HCT116 (cell line): ENCODE results near the gene CRTC1.

Source experiments
- CEBPB ChIP-seq: IDR thresholded peaks from 2 replicates; pipeline ENCODE4 v1.6.1; 2012; ENCODE audit warnings: low read depth
- CTCF ChIP-seq, 3 experiments: fragments of 200-600 bp in 1 of 3; sonication (generic) in 1 of 3; IDR thresholded peaks in 2 of 3; conservative IDR thresholded peaks in 1 of 3; 2 replicates each; pipeline ENCODE4 v1.5.1; 2012 to 2017; ENCODE audit warnings: low read depth in 2 of 3, low read length in 2 of 3, antibody characterized with exemption in 1 of 3, borderline replicate concordance in 1 of 3, control low read depth in 1 of 3, mild to moderate bottlenecking in 1 of 3, mixed read lengths in 1 of 3, mixed run types in 1 of 3, moderate library complexity in 1 of 3; ENCODE audit not compliant: insufficient read depth in 1 of 3
- EGR1 ChIP-seq: IDR thresholded peaks from 2 replicates; pipeline ENCODE4 v1.6.1; 2012; ENCODE audit warnings: low read depth
- EZH2phosphoT487 ChIP-seq: fragments of 200-600 bp; IDR thresholded peaks from 2 replicates; pipeline ENCODE4 v1.6.1; 2018; ENCODE audit warnings: antibody characterized with exemption, borderline replicate concordance
- POLR2A ChIP-seq: IDR thresholded peaks from 2 replicates; pipeline ENCODE4 v1.7.0; 2011; ENCODE audit warnings: borderline replicate concordance; ENCODE audit not compliant: insufficient read depth, insufficient read length; ENCODE audit errors: extremely low read depth
- POLR2AphosphoS5 ChIP-seq: IDR thresholded peaks from 2 replicates; pipeline ENCODE4 v1.6.1; 2011; ENCODE audit warnings: mild to moderate bottlenecking, low read depth, low read length, moderate library complexity
- RAD21 ChIP-seq: IDR thresholded peaks from 2 replicates; pipeline ENCODE4 v1.6.1; 2012; ENCODE audit warnings: low read depth, mild to moderate bottlenecking
- REST ChIP-seq: IDR thresholded peaks from 2 replicates; pipeline ENCODE4 v1.6.1; 2012; ENCODE audit warnings: low read depth
- SIN3A ChIP-seq: IDR thresholded peaks from 2 replicates; pipeline ENCODE4 v1.6.1; 2012; ENCODE audit warnings: low read depth
- SRF ChIP-seq: IDR thresholded peaks from 2 replicates; pipeline ENCODE4 v1.6.1; 2012; ENCODE audit warnings: low read depth
- YY1 ChIP-seq: IDR thresholded peaks from 2 replicates; pipeline ENCODE4 v1.6.1; 2011; ENCODE audit warnings: low read length, low read depth, moderate library complexity, mild to moderate bottlenecking; ENCODE audit not compliant: insufficient replicate concordance; ENCODE audit errors: extremely low read depth

GRCh38 chr19:18789883-18790565, 106.5 kb downstream of the CRTC1 start:
- TF ChIP-seq SIN3A (no peak), POLR2A (no peak), SRF (no peak), CTCF (IDR thresholded peaks at IDR 0.05 in 2 of 3, conservative IDR thresholded peaks at IDR 0.05 in 1 of 3; ENCODE audit: borderline replicate concordance in 1 of 3, insufficient read depth in 1 of 3, low read depth in 2 of 3, low read length in 2 of 3) (no peak), RAD21 (no peak), YY1 (no peak), CEBPB (no peak), EGR1 (no peak), POLR2AphosphoS5 (no peak), EZH2phosphoT487 (no peak), REST (no peak)
